Pancreas (tissue), 10 donors: Measurements from ENCODE around the gene UBE2B. TPM values are rescaled to one million over a fixed set of nuclear protein-coding genes. Genes with fewer than 3 reads are reported as not detected.
A peak's percentile ranks its signal among the peaks of the same experiment; 100 is the strongest.
"Not testable (repeated sequence)": the region's sequence is repeated elsewhere in the genome, so short reads cannot be mapped to it uniquely, and the experiment has no call there.

Source experiments
- ATAC-seq, 4 donors: fragments of 200-7000 bp; cut with Tn5 transposase; one replicate each; pipeline versions ENCODE4 v1.8.0 to v1.9.1; 2020; ENCODE audit warnings: mild to moderate bottlenecking in 4 of 4, moderate library complexity in 4 of 4
- DNase-seq, 6 donors: peaks; one replicate each; pipeline ENCODE4 v3.0.0-alpha.2; 2020
- FAIRE-seq: peaks from 2 replicates; lab custom pipeline; 2012; peaks lifted over from hg19 to GRCh38; lab: Jason Lieb, UNC
- H3K27ac ChIP-seq, 4 donors: fragments of 200-600 bp; sonication (generic); 1 replicate in 3 of 4; 2 replicates in 1 of 4; pipeline versions ENCODE4 v1.5.0 to v1.8.0; 2020
- H3K27me3 ChIP-seq, 4 donors: fragments of 200-600 bp; one replicate each; pipeline ENCODE4 v1.8.0; 2021
- H3K36me3 ChIP-seq, 3 donors: fragments of 200-600 bp; sonication (generic) in 1 of 3; one replicate each; pipeline versions ENCODE4 v1.5.0 to v1.8.0; 2020 to 2021
- H3K4me1 ChIP-seq, 3 donors: fragments of 200-600 bp; one replicate each; pipeline ENCODE4 v1.8.0; 2021
- H3K4me3 ChIP-seq, 4 donors: fragments of 200-600 bp; sonication (generic) in 2 of 4; one replicate each; pipeline versions ENCODE4 v1.5.0 to v1.8.0; 2020 to 2021
- H3K9me3 ChIP-seq, 4 donors: fragments of 200-600 bp; one replicate each; pipeline ENCODE4 v1.8.0; 2021
- WGBS, 2 donors: extraction: QIAGEN DNeasy Blood & Tissue Kit; methylation state at CpG; one replicate each; pipeline ENCODE4 v1.1.7; 2013; 5-methylcytosine and 5-hydroxymethylcytosine counted together
- intact Hi-C, 3 donors: fragments of 100-400 bp; cut with DNase I; formaldehyde crosslinking; loops; one replicate each; pipeline versions ENCODE4 v1.11.1 to v1.14.2; 2022
- polyA plus RNA-seq, 2 donors: library from polyadenylated mRNA; stranded (reverse); fragments of 200-250 nt; gene quantifications; one replicate each; pipeline ENCODE4 v1.2.3, GENCODE V29; 2013
- total RNA-seq, 6 donors: library from RNA; stranded (reverse); fragmentation: NEBNext Ultra II Directional in 4 of 6; extraction: Animal tissue kit (Norgen Biotek cat#: 25700) in 4 of 6; gene quantifications; one replicate each; pipeline versions ENCODE4 v1.2.1 to v1.2.4, GENCODE V29; 2021 to 2023
- TF ChIP-seq, protein P1 (sequence below), 4 donors: fragments of 200-600 bp; sonication (generic) in 3 of 4; IDR thresholded peaks; one replicate each; pipeline versions ENCODE4 v1.5.0 to v1.8.0; 2021; ENCODE audit warnings: antibody characterized with exemption in 4 of 4
- donor health status: healthy with polysubstance abuse.
- donor health status: DM: no; HTN: no; CAD: no; lungs with moderate emphysema.
- donor health status: DM: no; HTN: no; CAD: no.
- donor health status: control.
- donor health status: control.
- donor health status: Bipolar disorder and iron deficiency.
- donor health status: DM: yes; HTN: yes; CAD: no.
- donor health status: DM: no; HTN: no; CAD: no.
- donor health status: DM: no; HTN: no; CAD: no.
- donor health status: DM: yes; HTN: yes; CAD: no.

The UBE2B gene
- total RNA-seq: 10 to 100 TPM; 41.5 to 68.7 (median 47.2) TPM
- polyA plus RNA-seq: 10 to 100 TPM; 45.4 to 72.1 TPM

DNA sequence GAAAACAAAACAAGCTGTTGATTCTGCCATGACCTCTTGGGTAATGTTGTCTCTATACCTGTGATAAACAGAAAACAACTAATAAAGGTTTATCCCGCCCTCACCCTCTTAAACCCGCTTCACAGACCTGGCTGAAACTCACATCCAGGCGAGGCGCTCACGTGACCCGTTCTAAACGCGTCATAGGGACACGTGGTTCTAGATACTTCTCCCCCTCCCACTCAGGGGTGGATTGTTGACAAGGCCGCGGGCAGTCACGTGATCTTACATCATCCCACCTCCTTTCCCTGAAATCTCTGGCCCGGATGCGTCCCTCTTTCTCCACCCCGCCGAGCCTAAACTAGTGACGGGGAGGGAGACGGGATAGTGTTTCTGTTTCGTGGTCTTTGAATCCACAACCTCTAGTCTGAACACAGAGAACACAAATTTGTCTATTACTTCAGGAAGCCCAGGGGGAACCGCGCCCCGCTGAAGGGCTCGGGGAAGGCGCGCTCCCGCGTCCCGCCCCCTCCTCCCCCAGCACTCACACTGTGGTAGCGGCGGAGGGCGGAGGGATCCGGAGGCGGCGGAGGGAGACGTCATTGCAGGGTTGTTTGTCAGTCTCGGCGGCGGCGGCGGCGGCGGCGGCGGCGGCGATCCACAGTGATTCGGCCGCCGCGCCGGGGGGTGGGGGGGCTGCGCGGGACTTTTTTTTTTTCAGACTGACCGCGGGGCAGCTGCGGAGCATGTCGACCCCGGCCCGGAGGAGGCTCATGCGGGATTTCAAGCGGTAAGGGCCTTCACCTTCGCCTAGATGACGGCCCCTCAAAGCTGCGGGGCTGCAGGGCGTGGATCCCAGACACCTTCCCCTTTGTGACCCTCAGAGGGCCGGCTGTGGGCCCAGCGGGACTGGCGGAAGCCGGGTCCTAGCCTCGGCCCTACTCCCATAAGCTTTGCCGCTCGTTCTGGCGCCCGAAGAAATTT lies at the start of gene UBE2B:
TSS of gene UBE2B (plus strand) at position 699 of the 963 bp plus-strand sequence. CDS start at position 726, 27 bp downstream.
- H3K36me3 ChIP-seq: no peaks in the 10 kb centered on the region
- peak within 1 kb of the TSS; percentile 74 to 91 (median 84) for H3K4me3 ChIP-seq
- WGBS, 2 donors: 0 to 1% methylated on average over 57 to 74 of the region's 74 CpGs
- peaks cover 13 to 18% (median 16%) of the 10 kb centered on the region in 3 donors for H3K4me1 ChIP-seq
- ATAC-seq (peak; percentile 86 to 94 (median 89)), FAIRE-seq (peak; percentile 95), DNase-seq (peak; percentile 95 to 99 (median 96))
- no peaks in the 10 kb centered on the region for H3K27me3 ChIP-seq
- TF ChIP-seq, protein P1, sequence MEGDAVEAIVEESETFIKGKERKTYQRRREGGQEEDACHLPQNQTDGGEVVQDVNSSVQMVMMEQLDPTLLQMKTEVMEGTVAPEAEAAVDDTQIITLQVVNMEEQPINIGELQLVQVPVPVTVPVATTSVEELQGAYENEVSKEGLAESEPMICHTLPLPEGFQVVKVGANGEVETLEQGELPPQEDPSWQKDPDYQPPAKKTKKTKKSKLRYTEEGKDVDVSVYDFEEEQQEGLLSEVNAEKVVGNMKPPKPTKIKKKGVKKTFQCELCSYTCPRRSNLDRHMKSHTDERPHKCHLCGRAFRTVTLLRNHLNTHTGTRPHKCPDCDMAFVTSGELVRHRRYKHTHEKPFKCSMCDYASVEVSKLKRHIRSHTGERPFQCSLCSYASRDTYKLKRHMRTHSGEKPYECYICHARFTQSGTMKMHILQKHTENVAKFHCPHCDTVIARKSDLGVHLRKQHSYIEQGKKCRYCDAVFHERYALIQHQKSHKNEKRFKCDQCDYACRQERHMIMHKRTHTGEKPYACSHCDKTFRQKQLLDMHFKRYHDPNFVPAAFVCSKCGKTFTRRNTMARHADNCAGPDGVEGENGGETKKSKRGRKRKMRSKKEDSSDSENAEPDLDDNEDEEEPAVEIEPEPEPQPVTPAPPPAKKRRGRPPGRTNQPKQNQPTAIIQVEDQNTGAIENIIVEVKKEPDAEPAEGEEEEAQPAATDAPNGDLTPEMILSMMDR (IDR thresholded peaks at IDR 0.05): no peak
- intact Hi-C loops: no loop called here
- H3K27ac ChIP-seq: peak within 1 kb of the TSS; percentile 94 to 100 (median 99)
- no peaks in the 10 kb centered on the region for H3K9me3 ChIP-seq

DNA sequence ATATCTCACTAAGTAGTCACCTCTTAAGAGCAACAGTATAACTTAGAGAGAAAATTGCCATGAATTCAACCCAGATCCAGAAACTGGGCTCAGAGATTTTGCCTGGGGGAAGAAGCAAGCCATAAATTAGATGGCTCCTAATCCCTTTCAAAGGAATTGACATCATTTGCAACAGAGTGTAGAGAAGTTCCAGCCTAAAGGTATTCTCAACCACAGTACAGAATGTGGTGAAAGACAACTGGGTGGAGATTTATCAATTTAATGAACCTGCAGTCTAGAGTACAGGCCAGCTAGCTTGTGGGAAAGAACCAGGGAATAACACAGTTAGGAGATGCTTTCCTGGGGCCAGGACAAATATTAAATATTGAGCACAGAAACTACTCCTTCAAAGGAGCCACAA lies 44.0 kb upstream of the UBE2B start:
- no peak for DNase-seq

DNA sequence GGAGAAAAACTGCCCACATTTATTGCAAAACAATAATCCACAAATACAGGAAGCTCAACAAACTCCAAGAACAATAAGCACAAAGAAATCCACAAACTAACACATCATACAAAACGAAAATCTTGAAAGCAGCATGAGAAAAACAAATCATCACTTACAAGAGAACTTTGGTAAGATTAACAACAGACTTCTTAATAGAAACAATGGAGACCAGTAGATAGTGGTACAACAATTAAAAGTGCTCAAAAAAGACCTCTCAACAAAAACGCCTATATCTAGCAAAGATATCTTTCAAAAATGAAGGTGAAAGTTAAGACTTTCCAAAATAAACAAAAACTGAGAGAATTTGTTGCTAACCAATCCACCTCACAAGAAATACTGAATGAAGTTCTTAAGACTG lies 42.8 kb upstream of the UBE2B start:
- H3K27me3 ChIP-seq: no peaks in the 10 kb centered on the region
- H3K36me3 ChIP-seq: no peaks in the 10 kb centered on the region
- intact Hi-C loops: no loop called here
- no peaks in the 10 kb centered on the region for H3K4me1 ChIP-seq
- H3K4me3 ChIP-seq: no peak overlapping the region
- peaks cover 0 to 3% (median 0%) of the 10 kb centered on the region in 4 donors for H3K9me3 ChIP-seq
- DNase-seq (no peak), FAIRE-seq (no peak), ATAC-seq (no peak)
- TF ChIP-seq, protein P1 (IDR thresholded peaks at IDR 0.05): no peak
- WGBS, 2 donors: 55 to 57% methylated on average over 2 of the region's 2 CpGs
- H3K27ac ChIP-seq: no peak overlapping the region

More for the DNA sequence above, 44.0 kb upstream of the UBE2B start:
- Histone ChIP-seq H3K4me1 (no peaks in the 10 kb centered on the region), H3K9me3 (peaks cover 0 to 3% (median 0%) of the 10 kb centered on the region in 4 donors), H3K36me3 (no peaks in the 10 kb centered on the region), H3K27ac (no peak overlapping the region), H3K4me3 (no peak overlapping the region), H3K27me3 (no peaks in the 10 kb centered on the region)
- intact Hi-C loops: no loop called here
- ATAC-seq (no peak), FAIRE-seq (no peak)
- TF ChIP-seq, protein P1 (IDR thresholded peaks at IDR 0.05): no peak

- DNase-seq, ATAC-seq, intact Hi-C loops, H3K36me3 ChIP-seq, H3K27ac ChIP-seq, H3K4me3 ChIP-seq, H3K4me1 ChIP-seq, FAIRE-seq, H3K27me3 ChIP-seq, H3K9me3 ChIP-seq: not testable (repeated sequence)
- WGBS, 2 donors: 80 to 93% methylated on average over 6 of the region's 6 CpGs
Observed at GRCh38 chr5:134336833-134337232, 34.5 kb upstream of the UBE2B start.

GRCh38 chr5:134343500-134343899 lies 27.9 kb upstream of the UBE2B start:
- intact Hi-C loops, H3K36me3 ChIP-seq, FAIRE-seq, H3K27me3 ChIP-seq, H3K4me1 ChIP-seq, H3K4me3 ChIP-seq, H3K27ac ChIP-seq, ATAC-seq, DNase-seq, H3K9me3 ChIP-seq: not testable (repeated sequence)
- 92 to 93% methylated on average over 3 of the region's 3 CpGs for WGBS, 2 donors

DNA sequence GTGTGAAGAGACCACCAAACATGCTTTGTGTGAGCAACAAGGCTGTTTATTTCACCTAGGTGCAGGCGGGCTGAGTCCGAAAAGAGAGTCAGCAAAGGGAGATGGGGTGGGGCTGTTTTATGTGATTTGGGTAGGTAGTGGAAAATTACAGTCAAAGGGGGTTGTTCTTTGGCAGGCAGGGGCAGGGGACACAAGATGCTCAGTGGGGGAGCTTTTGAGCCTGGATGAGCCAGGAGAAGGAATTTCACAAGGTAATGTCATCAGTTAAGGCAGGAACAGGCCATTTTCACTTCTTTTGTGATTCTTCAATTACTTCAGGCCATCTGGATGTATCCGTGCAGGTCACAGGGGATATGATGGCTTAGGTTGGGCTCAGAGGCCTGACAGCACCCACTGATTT lies 25.9 kb upstream of the UBE2B start:
- H3K4me3 ChIP-seq, H3K27me3 ChIP-seq, FAIRE-seq, H3K4me1 ChIP-seq, H3K36me3 ChIP-seq, DNase-seq, ATAC-seq, H3K9me3 ChIP-seq, H3K27ac ChIP-seq, intact Hi-C loops: not testable (repeated sequence)
- WGBS, 2 donors: 88 to 93% methylated on average over 3 of the region's 3 CpGs
